GM12874 (cell line): ENCODE measurements around the gene CDC14A.

Experiments
- CTCF ChIP-seq: IDR thresholded peaks from 2 replicates; pipeline ENCODE4 v1.5.1; 2011; ENCODE audit warnings: low read depth, mild to moderate bottlenecking, control low read depth, low read length, moderate library complexity; ENCODE audit not compliant: insufficient read depth

Gene CDC14A

GRCh38 chr1:100438789-100439188 lies 86.5 kb downstream of the CDC14A start:
- no peak for TF ChIP-seq CTCF

- TF ChIP-seq CTCF = no peak
Observed at GRCh38 chr1:100440075-100440809, 87.9 kb downstream of the CDC14A start.

GRCh38 chr1:100441146-100441545 lies 88.8 kb downstream of the CDC14A start:
- TF ChIP-seq CTCF = no peak

- no peak for TF ChIP-seq CTCF
Observed at GRCh38 chr1:100441651-100442050, 89.3 kb downstream of the CDC14A start.

- no peak for TF ChIP-seq CTCF
Observed at GRCh38 chr1:100443811-100444571, 91.7 kb downstream of the CDC14A start.

- TF ChIP-seq CTCF = no peak
Observed at GRCh38 chr1:100445565-100445964, 93.3 kb downstream of the CDC14A start.

GRCh38 chr1:100448366-100448765 lies 96.1 kb downstream of the CDC14A start:
- no peak for TF ChIP-seq CTCF
